ENCODE results near the gene TNFSF13B. TPM values are rescaled to one million over a fixed set of nuclear protein-coding genes. Genes with fewer than 3 reads are reported as not detected.
"Not testable (repeated sequence)": the region's sequence is repeated elsewhere in the genome, so short reads cannot be mapped to it uniquely, and the experiment has no call there.

Gene TNFSF13B
- total RNA-seq, 2 experiments from 2014 or later, result 0.41 TPM; not detected in 1

- no peaks in the 10 kb centered on the region for H4K20me1 ChIP-seq (ENCODE audit: insufficient read depth, low read length)
- POLR2A ChIA-PET, result no interaction called here
- no peak overlapping the region for H3K4me3 ChIP-seq (ENCODE audit: low read depth, low read length, poor library complexity, severe bottlenecking)
- H3K4me2 ChIP-seq (ENCODE audit: low read length), result no peak overlapping the region
- H3K9me2 ChIP-seq (ENCODE audit: insufficient read depth, low read length), result no peaks in the 10 kb centered on the region
- H3K4me1 ChIP-seq (ENCODE audit: insufficient read depth, low read length, poor library complexity, severe bottlenecking), result no peaks in the 10 kb centered on the region
- no peak overlapping the region for H2AFZ ChIP-seq (ENCODE audit: low read length)
- no peaks in the 10 kb centered on the region for H3K36me3 ChIP-seq (ENCODE audit: insufficient read depth, low read length)
- DNase-seq (ENCODE audit: low spot score), result no peak
- BruUV-seq (replicated peaks), result no TSS peak
- H3K79me2 ChIP-seq (ENCODE audit: insufficient read depth, low read depth, low read length), result no peaks in the 10 kb centered on the region
- H3K27ac ChIP-seq (ENCODE audit: low read depth, low read length, poor library complexity, severe bottlenecking), result no peak overlapping the region
- no peak for TF ChIP-seq EZH2phosphoT487 (IDR thresholded peaks at IDR 0.05; ENCODE audit: borderline replicate concordance, low read depth, low read length)
- no peak for TF ChIP-seq CTCF (conservative IDR thresholded peaks at IDR 0.05; ENCODE audit: low read length)
- CTCF ChIA-PET (ENCODE audit: unreplicated experiment), result no interaction called here
- intact Hi-C loops (cut with micrococcal nuclease; ENCODE audit: unreplicated experiment), result no loop called here
- H3K9me3 ChIP-seq (ENCODE audit: low read length), result no peaks in the 10 kb centered on the region
Observed at GRCh38 chr13:108304170-108305016, 34.9 kb downstream of the TNFSF13B start.

- intact Hi-C loops (cut with micrococcal nuclease; ENCODE audit: unreplicated experiment), result no loop called here
- Histone ChIP-seq H3K9me2 (ENCODE audit: insufficient read depth, low read length) (no peaks in the 10 kb centered on the region), H3K79me2 (ENCODE audit: insufficient read depth, low read depth, low read length) (no peaks in the 10 kb centered on the region), H4K20me1 (ENCODE audit: insufficient read depth, low read length) (no peaks in the 10 kb centered on the region), H3K4me3 (ENCODE audit: low read depth, low read length, poor library complexity, severe bottlenecking) (no peak overlapping the region), H3K4me1 (ENCODE audit: insufficient read depth, low read length, poor library complexity, severe bottlenecking) (no peaks in the 10 kb centered on the region), H3K9me3 (ENCODE audit: low read length) (no peaks in the 10 kb centered on the region), H3K36me3 (ENCODE audit: insufficient read depth, low read length) (no peaks in the 10 kb centered on the region), H3K4me2 (ENCODE audit: low read length) (no peak overlapping the region), H3K27ac (ENCODE audit: low read depth, low read length, poor library complexity, severe bottlenecking) (no peak overlapping the region), H2AFZ (ENCODE audit: low read length) (no peak overlapping the region)
- DNase-seq (ENCODE audit: low spot score), result no peak
- ChIA-PET CTCF (ENCODE audit: unreplicated experiment) (no interaction called here), POLR2A (no interaction called here)
- BruUV-seq (replicated peaks), result no TSS peak
- TF ChIP-seq CTCF (conservative IDR thresholded peaks at IDR 0.05; ENCODE audit: low read length), result no peak
- no peak for TF ChIP-seq EZH2phosphoT487 (IDR thresholded peaks at IDR 0.05; ENCODE audit: borderline replicate concordance, low read depth, low read length)
Observed at GRCh38 chr13:108305655-108306054, 36.1 kb downstream of the TNFSF13B start.

DNA sequence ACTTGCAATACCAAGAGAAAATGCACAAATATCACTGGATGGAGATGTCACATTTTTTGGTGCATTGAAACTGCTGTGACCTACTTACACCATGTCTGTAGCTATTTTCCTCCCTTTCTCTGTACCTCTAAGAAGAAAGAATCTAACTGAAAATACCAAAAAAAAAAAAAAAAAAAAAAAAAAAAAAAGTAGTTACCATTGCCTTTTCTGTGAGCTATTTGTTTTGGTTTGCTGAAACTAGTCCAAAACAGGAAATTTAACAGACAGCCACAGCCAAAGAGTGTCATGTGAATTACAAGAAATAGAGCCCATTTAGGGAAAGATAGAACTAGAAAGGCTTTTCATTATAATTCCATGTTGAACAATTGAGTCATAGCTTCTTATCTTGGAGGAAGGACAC lies 37.3 kb downstream of the TNFSF13B start:
- Histone ChIP-seq H3K9me3 (ENCODE audit: low read length) (no peaks in the 10 kb centered on the region), H3K9me2 (ENCODE audit: insufficient read depth, low read length) (no peaks in the 10 kb centered on the region), H3K79me2 (ENCODE audit: insufficient read depth, low read depth, low read length) (no peaks in the 10 kb centered on the region), H3K4me3 (ENCODE audit: low read depth, low read length, poor library complexity, severe bottlenecking) (no peak overlapping the region), H3K27ac (ENCODE audit: low read depth, low read length, poor library complexity, severe bottlenecking) (no peak overlapping the region), H3K4me1 (ENCODE audit: insufficient read depth, low read length, poor library complexity, severe bottlenecking) (no peaks in the 10 kb centered on the region), H2AFZ (ENCODE audit: low read length) (no peak overlapping the region), H3K4me2 (ENCODE audit: low read length) (no peak overlapping the region), H4K20me1 (ENCODE audit: insufficient read depth, low read length) (no peaks in the 10 kb centered on the region), H3K36me3 (ENCODE audit: insufficient read depth, low read length) (no peaks in the 10 kb centered on the region)
- no peak for DNase-seq (ENCODE audit: low spot score)
- intact Hi-C loops (cut with micrococcal nuclease; ENCODE audit: unreplicated experiment), result no loop called here
- ChIA-PET CTCF (ENCODE audit: unreplicated experiment) (no interaction called here), POLR2A (no interaction called here)
- TF ChIP-seq EZH2phosphoT487 (IDR thresholded peaks at IDR 0.05; ENCODE audit: borderline replicate concordance, low read depth, low read length) (no peak), CTCF (conservative IDR thresholded peaks at IDR 0.05; ENCODE audit: low read length) (no peak)
- BruUV-seq (replicated peaks), result no TSS peak

- H3K27ac ChIP-seq (ENCODE audit: low read depth, low read length, poor library complexity, severe bottlenecking); H3K9me3 ChIP-seq (ENCODE audit: low read length); POLR2A ChIA-PET; H3K4me1 ChIP-seq (ENCODE audit: insufficient read depth, low read length, poor library complexity, severe bottlenecking); H3K79me2 ChIP-seq (ENCODE audit: insufficient read depth, low read depth, low read length); intact Hi-C loops (cut with micrococcal nuclease; ENCODE audit: unreplicated experiment); BruUV-seq (replicated peaks); DNase-seq (ENCODE audit: low spot score); H4K20me1 ChIP-seq (ENCODE audit: insufficient read depth, low read length); H3K9me2 ChIP-seq (ENCODE audit: insufficient read depth, low read length); H3K4me3 ChIP-seq (ENCODE audit: low read depth, low read length, poor library complexity, severe bottlenecking); CTCF ChIA-PET (ENCODE audit: unreplicated experiment); H3K4me2 ChIP-seq (ENCODE audit: low read length); H2AFZ ChIP-seq (ENCODE audit: low read length); H3K36me3 ChIP-seq (ENCODE audit: insufficient read depth, low read length): not testable (repeated sequence)
Observed at GRCh38 chr13:108311596-108311995, 42.1 kb downstream of the TNFSF13B start.

All from OCI-LY7 (cell line).